ENCODE results near the gene SNCAIP. TPM values are rescaled to one million over a fixed set of nuclear protein-coding genes. Genes with fewer than 3 reads are reported as not detected.

SNCAIP gene
- total and polyA plus RNA-seq, 7 donors: 0.18 to 0.87 (median 0.38) TPM

DNA sequence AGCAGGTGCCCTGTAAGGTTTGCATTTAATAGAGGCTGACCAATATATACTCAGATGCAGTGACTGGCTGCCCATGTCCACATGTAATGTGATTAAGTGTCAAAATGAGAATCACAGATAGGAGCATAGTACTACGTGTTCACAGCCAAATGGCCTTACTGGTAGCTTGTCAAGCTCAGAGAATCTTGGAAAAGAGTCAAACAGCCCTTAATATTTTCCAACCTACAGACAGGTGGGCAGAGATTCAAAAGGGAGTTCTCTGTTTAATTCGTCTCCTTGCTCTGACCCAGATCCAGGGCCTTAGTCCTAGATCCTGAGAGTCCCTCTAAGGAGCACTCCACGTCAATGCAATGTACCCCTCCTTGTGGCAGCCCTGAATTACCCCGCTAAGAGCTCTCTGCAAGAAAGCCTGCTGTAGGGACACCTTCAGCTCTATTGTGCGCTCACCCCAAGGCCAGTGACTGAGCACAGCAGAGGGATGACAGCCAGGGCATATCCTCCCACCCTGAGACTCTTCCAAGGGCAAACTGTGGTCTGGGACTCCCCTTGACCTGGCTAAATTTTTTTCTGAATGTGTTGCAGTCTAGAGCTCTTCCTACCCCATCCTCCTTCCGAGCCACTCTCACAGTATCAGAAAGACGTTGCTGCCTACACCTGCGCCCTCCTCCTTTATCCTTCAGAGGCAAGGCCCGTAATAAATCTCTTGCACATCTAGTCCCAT is 159.2 kb downstream of the SNCAIP start:
- intact Hi-C loops (cut with DNase I): no loop called here
- ATAC-seq (no peak), DNase-seq (no peak)
- no peaks in the 10 kb centered on the region for H3K36me3 ChIP-seq (ENCODE audit: insufficient read depth in 1 of 2, low read depth in 1 of 2)
- no peak overlapping the region for H3K27ac ChIP-seq
- TF ChIP-seq, protein P1, sequence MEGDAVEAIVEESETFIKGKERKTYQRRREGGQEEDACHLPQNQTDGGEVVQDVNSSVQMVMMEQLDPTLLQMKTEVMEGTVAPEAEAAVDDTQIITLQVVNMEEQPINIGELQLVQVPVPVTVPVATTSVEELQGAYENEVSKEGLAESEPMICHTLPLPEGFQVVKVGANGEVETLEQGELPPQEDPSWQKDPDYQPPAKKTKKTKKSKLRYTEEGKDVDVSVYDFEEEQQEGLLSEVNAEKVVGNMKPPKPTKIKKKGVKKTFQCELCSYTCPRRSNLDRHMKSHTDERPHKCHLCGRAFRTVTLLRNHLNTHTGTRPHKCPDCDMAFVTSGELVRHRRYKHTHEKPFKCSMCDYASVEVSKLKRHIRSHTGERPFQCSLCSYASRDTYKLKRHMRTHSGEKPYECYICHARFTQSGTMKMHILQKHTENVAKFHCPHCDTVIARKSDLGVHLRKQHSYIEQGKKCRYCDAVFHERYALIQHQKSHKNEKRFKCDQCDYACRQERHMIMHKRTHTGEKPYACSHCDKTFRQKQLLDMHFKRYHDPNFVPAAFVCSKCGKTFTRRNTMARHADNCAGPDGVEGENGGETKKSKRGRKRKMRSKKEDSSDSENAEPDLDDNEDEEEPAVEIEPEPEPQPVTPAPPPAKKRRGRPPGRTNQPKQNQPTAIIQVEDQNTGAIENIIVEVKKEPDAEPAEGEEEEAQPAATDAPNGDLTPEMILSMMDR (IDR thresholded peaks at IDR 0.05): no peak
- WGBS, 3 donors: 62 to 70% (median 68%) methylated on average over 9 of the region's 9 CpGs
- no peaks in the 10 kb centered on the region for H3K9me3 ChIP-seq
- no peaks in the 10 kb centered on the region for H3K27me3 ChIP-seq (ENCODE audit: insufficient read depth in 3 of 3, low read length in 2 of 3)
- no peaks in the 10 kb centered on the region for H3K4me1 ChIP-seq
- H3K4me3 ChIP-seq: no peak overlapping the region

- ATAC-seq: no peak
- TF ChIP-seq, protein P1 (IDR thresholded peaks at IDR 0.05): no peak
- Histone ChIP-seq H3K27ac (no peak overlapping the region), H3K9me3 (no peaks in the 10 kb centered on the region), H3K4me3 (no peak overlapping the region), H3K27me3 (ENCODE audit: insufficient read depth in 3 of 3, low read length in 2 of 3) (no peaks in the 10 kb centered on the region), H3K36me3 (ENCODE audit: insufficient read depth in 1 of 2, low read depth in 1 of 2) (no peaks in the 10 kb centered on the region), H3K4me1 (no peaks in the 10 kb centered on the region)
- 77 to 79% (median 79%) methylated on average over 5 of the region's 5 CpGs for WGBS, 3 donors
- intact Hi-C loops (cut with DNase I): no loop called here
- DNase-seq: no peak
Measured at GRCh38 chr5:122471752-122472061, 159.7 kb downstream of the SNCAIP start.

GRCh38 chr5:122473138-122473843 is 161.3 kb downstream of the SNCAIP start:
- ATAC-seq (no peak), DNase-seq (no peak)
- TF ChIP-seq, protein P1 (IDR thresholded peaks at IDR 0.05): no peak
- intact Hi-C loops (cut with DNase I): no loop called here
- no peaks in the 10 kb centered on the region for H3K4me1 ChIP-seq
- 82 to 87% (median 87%) methylated on average over 5 of the region's 5 CpGs for WGBS, 3 donors
- H3K36me3 ChIP-seq (ENCODE audit: insufficient read depth in 1 of 2, low read depth in 1 of 2): no peaks in the 10 kb centered on the region
- no peaks in the 10 kb centered on the region for H3K9me3 ChIP-seq
- no peak overlapping the region for H3K4me3 ChIP-seq
- H3K27me3 ChIP-seq (ENCODE audit: insufficient read depth in 3 of 3, low read length in 2 of 3): no peaks in the 10 kb centered on the region
- H3K27ac ChIP-seq: no peak overlapping the region

GRCh38 chr5:122473941-122474340 is 161.9 kb downstream of the SNCAIP start:
- ATAC-seq (no peak), DNase-seq (no peak)
- intact Hi-C loops (cut with DNase I): no loop called here
- TF ChIP-seq, protein P1 (IDR thresholded peaks at IDR 0.05): no peak
- WGBS, 3 donors: 68 to 82% (median 81%) methylated on average over 1 of the region's 4 CpGs
- no peaks in the 10 kb centered on the region for H3K4me1 ChIP-seq
- H3K36me3 ChIP-seq (ENCODE audit: insufficient read depth in 1 of 2, low read depth in 1 of 2): no peaks in the 10 kb centered on the region
- H3K9me3 ChIP-seq: no peaks in the 10 kb centered on the region
- H3K4me3 ChIP-seq: no peak overlapping the region
- H3K27me3 ChIP-seq (ENCODE audit: insufficient read depth in 3 of 3, low read length in 2 of 3): no peaks in the 10 kb centered on the region
- H3K27ac ChIP-seq: no peak overlapping the region
